Cardiac atrium fibroblast (primary cell): ENCODE measurements around the gene THOP1. TPM values are rescaled to one million over a fixed set of nuclear protein-coding genes. Genes with fewer than 3 reads are reported as not detected.

Experiments
- total RNA-seq: library from RNA; depleted of rRNA; stranded (reverse); fragments of >200 nt; gene quantifications from 2 replicates; pipeline ENCODE4 v1.2.3, GENCODE V29; 2015

Gene THOP1
- 75.1 and 82.0 TPM in 2 replicates for total RNA-seq

DNA sequence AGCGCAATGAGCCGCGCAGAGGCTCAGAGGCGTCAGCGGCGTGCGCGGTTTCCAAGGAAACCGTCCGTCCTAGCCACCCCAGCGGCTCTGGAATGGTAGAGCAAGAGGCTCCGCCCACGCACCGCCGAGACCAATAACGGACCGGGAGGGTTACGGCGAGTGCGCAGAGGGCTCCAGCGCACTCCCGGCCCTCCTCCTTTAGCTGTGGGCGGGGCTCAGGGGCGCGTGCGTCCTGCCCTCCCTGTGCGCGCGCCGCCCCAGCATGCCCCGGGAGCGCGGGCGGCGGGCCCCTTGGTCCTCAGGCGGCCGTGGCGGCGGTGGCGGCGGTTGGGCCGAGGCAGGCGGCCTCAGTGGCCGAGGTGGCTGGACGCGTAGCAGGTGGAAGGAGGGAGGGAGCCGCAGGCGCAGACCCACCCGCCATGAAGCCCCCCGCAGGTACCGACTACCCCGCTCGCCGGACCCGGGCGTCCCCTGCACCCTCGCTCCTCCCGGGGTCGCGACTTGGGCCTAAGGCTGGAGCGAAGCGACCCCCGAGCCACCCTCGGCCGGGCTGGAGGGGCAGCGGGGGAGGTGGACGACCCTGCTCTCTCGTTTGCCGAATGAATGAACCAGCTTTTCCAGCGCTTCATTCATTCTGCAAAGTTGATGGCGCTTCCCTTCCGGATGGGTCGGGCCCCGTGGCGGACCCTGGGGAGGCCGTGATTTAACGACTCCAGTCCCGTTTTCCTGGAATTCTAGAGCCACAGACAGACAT is at the start of gene THOP1:
Gene THOP1 (plus strand): TSS at position 260 of the 754 bp plus-strand sequence. CDS start 160 bp downstream, at position 420.

DNA sequence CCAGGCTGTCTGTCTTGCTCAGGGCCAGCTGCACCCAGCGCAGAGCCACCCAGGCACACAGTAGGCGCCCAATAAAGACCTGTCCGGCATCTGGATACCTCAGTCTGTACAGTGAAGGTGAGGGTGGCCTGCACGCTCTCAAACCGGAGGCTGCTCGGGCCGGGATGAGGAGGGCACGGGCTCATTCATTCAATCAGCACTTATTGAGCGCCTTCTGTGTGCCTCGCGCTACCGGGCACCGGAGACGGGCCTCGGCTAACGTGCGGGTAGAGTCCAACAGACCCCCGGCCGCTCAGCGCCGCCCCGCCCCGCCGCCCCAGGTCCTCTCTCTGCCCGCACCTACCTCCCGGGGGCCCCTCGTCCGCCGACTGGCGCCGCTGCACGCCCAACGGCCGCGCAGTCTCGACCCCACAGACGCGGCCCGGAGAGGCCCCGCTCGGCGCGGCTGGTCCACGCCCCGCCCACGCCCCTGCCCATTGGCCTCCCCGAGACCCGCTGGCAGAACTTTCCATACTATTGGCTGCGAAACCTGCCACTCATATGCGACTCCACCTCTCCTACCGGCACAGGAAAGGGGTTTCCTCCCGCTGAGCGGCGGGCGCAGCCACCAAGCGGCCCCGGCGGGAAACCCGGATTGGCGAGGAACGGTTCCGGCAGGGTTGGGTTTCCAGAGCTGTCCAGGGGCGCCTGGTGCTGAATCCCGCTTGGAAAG is 45.5 kb upstream of the THOP1 start, which contains the start of gene SLC39A3:
Gene SLC39A3 (minus strand): TSS at position 416 of the 712 bp plus-strand sequence. CDS start 2,760 bp downstream, outside the sequence.

DNA sequence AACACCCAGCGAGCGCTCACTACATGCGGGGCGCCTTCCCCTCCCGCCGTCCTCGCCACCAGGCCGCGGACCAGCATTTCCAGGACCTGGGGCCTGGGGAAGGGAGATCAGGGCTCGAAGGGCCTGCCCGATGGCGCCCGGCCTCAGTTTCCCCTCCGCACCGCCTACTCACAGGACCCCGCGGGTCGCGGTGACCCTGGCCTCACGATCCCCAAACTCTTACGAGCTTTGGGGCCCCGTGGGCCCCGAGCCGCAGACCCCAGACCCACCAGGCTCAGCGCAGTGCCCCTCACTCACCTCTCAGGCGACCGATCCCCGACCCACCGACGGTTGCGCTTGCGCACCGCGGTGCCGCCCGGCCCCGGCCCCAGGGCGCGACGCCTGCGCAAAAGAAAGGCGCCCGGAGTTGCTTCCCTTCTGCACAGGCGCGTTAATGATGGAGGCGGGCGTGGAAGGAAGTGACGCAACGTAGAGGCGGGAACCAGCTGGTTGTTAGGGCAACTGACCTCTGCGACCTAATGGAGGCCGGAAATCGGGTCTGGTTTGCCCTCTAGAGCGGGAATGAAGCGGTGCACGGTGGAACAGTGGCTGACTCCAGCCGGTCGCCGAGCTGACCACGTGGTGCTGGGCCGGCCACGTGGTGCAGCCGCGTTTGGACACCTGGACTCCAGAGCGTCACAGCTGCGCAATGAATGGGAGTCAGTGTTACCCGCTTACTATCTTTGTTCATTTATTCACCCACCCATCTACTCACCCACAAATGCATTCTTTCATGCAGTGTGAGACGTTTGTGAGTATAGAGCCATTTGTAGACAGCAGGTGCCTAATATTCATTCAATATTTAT is 2.1 kb upstream of the THOP1 start, which contains the start of gene SGTA:
Gene SGTA (minus strand): TSS at position 338 of the 845 bp plus-strand sequence. CDS start 14,205 bp downstream, outside the sequence.

DNA sequence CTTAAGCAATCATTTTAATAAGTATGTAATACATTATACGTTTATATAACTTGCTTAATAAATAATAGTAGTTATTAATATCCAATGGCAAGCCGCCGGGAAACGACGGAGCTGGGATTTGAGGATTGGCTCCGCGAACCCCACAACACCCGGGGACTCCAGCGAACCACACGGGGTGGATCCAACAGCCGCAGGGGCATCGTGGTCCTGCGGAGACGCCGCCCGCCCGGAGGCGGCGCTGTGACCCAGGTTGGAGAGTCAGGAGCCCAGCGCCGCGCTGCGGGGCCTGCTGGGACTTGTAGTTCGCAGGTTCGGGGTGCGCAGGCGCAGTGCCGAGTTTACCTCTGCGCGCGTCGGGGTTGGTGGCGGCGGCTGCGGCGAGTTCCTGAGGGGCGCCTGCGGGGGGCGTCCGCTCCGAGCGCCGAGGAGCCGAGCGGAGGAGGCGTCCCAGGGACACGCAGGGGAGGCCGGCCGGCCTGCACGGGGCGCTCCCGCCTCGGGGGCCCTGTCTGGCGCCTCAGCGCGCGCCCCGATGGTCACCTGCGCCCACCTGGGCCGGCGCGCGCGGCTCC is 34.3 kb downstream of the THOP1 start, which contains the start of gene ZNF554:
Gene ZNF554 (plus strand): TSS at position 329 of the 572 bp plus-strand sequence. CDS start 204 bp downstream, at position 533.

DNA sequence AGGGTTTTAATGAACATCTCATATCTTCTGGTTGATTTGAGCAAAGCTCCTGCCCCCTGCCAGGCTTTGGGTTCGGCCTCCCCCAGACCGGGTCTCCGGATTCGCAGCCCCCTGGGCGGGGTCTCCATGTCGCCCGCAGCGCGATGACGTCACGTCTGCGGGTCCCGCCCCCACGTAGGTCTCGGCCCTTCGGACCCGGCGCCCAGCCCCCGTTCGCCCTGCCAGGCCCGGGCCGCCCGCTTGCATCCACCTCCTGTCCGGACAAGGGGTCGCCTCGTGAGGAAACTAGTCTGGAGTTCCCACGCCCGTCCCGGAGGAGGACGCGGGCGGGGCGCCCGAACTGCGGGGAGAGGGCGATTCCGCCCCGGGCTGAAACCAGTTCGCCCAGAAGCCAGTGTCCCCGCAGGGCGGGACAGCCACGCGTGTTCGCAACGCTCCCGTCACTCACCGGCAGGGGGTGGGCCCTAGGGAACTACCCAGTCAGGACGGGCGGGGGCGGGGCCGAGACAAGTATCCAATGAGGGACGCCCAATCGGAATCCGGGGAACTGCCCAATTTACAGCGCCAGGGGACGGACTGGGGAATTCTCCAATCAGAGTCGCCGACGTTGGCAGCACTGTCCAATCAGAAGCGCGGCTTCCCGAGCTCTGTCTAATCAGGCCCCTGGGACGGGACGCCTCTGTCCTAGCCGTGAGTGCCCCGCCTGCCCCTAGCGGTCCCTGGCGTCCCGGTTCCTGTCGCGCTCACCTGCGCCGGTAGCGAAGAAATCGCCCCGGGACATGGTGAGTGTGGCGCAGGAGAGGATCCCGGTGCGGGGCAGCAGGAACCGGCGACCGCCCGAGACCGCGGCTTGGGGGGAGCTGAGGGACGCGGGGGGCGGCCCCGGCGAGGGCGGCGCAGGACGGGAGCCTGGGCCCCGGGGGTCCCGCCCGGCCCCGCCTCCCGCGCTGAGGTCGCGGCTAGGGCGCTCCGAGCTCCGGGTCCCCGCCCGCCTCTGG is 55.8 kb downstream of the THOP1 start, which contains the start of gene ZNF555:
Gene ZNF555 (plus strand): TSS at position 682 of the 998 bp plus-strand sequence. CDS start 98 bp downstream, at position 780.

Other genes starting within 250 kb of the THOP1 start
- under 0.01 TPM in 1 of 2 replicates, not detected in the other for gene GNG7, start 82.8 kb upstream of the THOP1 start, total RNA-seq
- gene DIRAS1, start 64.1 kb upstream of the THOP1 start, total RNA-seq = 0.90 and 1.8 TPM in 2 replicates
- 37.1 and 38.1 TPM in 2 replicates for gene SLC39A3, start 45.5 kb upstream of the THOP1 start, total RNA-seq
- 54.4 and 57.2 TPM in 2 replicates for gene SGTA, start 2.2 kb upstream of the THOP1 start, total RNA-seq
- 1.8 and 3.2 TPM in 2 replicates for gene ZNF554, start 34.4 kb downstream of the THOP1 start, total RNA-seq
- gene ZNF555, start 56.0 kb downstream of the THOP1 start, total RNA-seq = 3.6 and 4.2 TPM in 2 replicates
- not detected in 2 replicates for gene ZNF556, start 81.8 kb downstream of the THOP1 start, total RNA-seq
- 5.5 and 9.0 TPM in 2 replicates for gene ZNF57, start 115.4 kb downstream of the THOP1 start, total RNA-seq
- gene ZNF77, start 159.5 kb downstream of the THOP1 start, total RNA-seq = 1.3 and 3.6 TPM in 2 replicates
- gene TLE6, start 192.1 kb downstream of the THOP1 start, total RNA-seq = 0.36 and 2.8 TPM in 2 replicates
- gene TLE2, start 243.8 kb downstream of the THOP1 start, total RNA-seq = 20.1 and 49.1 TPM in 2 replicates